MV-4-11 (cell line): ENCODE data around the gene LRBA.
"Not testable (repeated sequence)": the region's sequence is repeated elsewhere in the genome, so short reads cannot be mapped to it uniquely, and the experiment has no call there.

ENCODE experiments used
- DNase-seq: peaks from one replicate; lab custom pipeline; 2025; lab: John Stamatoyannopoulos, UW

The LRBA gene

DNA sequence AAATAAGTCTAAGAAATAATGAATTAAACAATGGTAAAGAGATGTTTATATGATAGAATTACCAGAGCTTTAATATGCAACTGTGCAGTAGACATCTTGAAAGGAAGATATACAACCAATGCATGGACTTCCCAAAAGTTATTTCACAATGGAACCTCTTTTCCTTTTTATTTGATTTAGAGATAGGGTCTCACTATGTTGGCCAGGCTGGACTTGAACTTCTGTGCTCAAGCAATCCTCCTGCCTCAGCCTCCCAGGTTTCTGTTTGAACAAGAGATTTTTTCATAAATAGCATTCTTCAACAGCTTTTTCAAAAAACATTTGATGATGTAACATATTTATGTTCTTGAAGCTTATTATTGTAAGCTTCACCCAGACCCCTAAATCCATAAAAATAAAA, 72.0 kb downstream of the LRBA start:
- DNase-seq: no peak

- DNase-seq: no peak
These were observed 72.5 kb downstream of the LRBA start for GRCh38 chr4:150942539-150942938.

- DNase-seq: no peak
These were observed 75.0 kb downstream of the LRBA start for GRCh38 chr4:150940123-150940522.

GRCh38 chr4:150939530-150939929, 75.6 kb downstream of the LRBA start:
- no peak for DNase-seq

DNA sequence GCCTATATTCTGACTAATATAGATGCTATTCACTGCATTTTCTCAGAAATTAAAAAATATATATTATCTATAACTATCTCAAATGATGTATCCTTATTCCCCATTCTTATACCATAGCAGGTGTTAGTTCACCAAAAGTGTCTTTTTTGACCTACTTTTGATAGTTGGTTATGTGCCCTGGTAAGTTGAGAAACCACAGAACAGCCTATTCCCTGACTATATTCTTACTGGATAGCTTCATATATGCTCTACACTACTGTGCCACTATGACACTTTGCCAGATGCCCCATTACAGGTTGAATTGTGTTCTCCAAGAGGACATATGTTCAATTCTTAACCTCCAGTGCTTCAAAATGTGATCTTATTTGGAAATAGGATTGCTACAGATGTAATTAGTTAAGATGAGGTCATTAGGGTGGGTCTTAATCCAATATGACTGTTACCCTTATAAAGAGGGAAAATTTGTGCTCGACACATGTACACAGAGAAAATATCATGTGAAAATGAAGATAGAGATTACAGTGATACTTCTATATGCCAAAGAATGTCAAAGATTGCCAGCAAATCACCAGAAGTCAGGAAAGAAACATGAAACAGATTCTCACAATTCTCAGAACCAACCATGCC, 76.1 kb downstream of the LRBA start:
- no peak for DNase-seq

DNA sequence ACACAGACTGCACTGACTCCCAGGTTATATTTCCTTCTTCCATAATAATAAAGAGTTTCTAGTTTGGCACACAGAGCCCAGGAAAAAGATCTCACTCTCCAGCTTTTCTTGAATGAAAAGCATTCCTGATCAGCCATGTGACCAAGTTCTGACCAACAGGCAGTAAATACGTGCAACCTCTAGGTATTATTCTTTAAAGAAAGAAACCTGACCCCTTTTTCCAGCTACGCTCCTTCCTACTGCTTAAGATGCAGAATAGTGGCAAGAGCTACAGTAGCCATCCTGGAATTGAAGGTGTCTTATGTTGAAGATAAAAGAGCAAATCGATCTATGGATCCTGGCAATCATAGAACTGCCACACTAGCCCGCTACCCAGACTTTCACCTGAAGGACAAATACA, 76.7 kb downstream of the LRBA start:
- no peak for DNase-seq

DNA sequence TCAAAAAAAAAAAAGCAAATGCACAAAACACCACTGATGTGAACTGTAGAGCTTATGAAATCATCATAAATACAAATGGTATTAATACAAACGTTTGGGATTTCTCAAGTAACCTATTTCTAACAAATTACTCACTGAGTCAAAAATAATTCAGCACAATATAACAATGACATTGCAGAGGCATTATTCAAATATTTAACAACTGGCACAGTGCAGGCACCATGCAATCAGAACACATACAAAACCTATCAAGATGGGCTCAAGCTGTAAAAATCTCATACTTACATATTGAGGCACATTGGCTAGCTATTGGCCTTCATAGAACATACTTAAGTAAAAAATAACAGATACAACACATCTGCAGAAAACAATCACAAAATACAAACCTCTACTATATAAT, 81.1 kb downstream of the LRBA start:
- DNase-seq: no peak

DNA sequence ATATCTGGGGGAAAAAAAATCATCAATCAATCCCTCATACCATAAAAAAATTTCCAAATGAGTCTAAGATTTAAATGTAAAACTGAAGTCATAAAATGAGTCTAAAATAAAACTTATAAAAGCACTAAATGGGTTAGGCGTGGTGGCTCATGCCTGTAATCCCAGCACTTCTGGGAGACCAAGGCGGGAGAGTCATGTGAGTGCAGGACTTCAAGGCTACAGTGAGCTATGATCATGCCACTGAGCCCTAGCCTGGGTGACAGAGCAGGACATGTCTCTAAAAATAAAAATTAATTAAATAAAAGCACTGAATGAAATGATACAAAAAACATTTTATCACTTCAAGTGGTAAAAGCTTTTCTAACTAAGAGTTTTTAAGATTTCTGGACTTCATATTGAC, 83.3 kb downstream of the LRBA start:
- no peak for DNase-seq

- no peak for DNase-seq
These were observed 84.1 kb downstream of the LRBA start for GRCh38 chr4:150931005-150931404.

- no peak for DNase-seq
These were observed 91.1 kb downstream of the LRBA start for GRCh38 chr4:150923945-150924344.

DNA sequence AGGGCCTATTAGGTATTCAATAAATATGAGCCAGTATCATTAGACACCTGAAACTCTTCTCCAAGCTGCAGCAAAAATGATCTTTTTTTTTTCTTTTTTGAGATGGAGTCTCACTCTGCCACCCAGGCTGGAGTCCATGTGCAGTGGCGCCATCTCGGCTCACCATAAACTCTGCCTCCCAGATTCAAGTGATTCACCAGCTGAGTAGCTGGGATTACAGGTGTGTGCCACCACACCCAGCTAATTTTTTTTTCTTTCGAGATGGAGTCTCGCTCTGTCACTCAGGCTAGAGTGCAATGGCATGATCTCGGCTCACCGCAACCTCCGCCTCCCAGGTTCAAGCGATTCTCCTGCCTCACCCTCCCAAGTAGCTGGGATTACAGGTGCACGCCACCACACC, 93.6 kb downstream of the LRBA start:
- not testable (repeated sequence) for DNase-seq

GRCh38 chr4:150918562-150918961, 96.5 kb downstream of the LRBA start:
- not testable (repeated sequence) for DNase-seq

DNA sequence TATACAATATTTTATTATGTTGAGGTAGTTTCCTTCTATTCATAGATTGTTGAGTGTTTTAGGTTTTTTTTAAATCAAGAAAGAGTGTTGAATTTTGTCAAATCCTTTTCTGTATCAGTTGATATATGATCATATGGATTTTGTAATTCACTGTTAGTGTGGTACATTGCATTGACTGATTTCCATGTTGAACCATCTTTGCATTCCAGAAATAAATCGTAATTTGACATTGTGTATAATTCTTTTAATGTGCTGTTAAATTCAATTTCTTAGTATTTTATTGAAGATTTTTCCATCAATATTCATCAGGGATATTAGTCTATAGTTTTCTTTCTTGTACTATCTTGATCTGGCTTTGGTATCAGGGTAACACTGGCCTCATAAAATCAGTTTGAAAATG, 103.8 kb downstream of the LRBA start:
- DNase-seq: no peak

GRCh38 chr4:150909116-150909515, 106.0 kb downstream of the LRBA start:
- DNase-seq: no peak

GRCh38 chr4:150906987-150907633, 108.0 kb downstream of the LRBA start:
- no peak for DNase-seq

DNA sequence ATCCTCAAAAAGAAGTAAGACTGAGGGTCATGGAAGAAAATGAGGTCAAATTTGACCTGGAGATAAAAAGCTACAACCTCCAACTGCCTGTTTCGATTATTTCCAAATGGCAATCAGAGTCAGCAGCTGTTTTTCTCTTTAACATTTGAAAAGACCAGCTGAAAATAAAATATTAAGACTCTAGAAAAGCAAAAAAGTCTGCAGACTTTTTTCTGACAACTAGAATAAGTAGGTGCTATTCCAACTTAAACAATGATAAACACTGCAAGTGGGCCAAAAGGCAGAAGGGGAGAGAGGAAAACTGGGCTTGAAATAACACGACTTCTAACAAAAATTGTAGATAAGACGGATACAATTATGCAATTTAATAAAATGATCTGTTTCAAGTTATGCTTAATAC, 110.4 kb downstream of the LRBA start:
- DNase-seq: no peak

DNA sequence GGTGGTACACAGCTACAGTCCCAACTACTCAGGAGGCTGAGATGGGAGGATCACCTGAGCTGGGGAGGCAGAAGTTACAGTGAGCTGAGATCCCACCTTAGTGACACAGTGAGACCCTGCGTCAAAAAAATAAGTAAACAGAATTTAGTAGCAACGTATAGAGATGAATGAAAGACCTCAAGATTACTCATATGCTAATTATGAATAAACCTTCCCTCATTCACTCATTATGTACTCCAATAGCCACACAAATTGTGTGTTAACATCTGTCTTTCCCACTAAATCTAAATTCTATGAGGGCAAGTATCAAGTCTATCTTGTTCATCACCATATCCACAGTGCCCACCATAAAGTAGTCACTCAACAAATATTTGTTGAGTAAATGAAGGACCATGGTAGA, 111.5 kb downstream of the LRBA start:
- DNase-seq: no peak

GRCh38 chr4:150896497-150896896, 118.6 kb downstream of the LRBA start:
- DNase-seq: peak; percentile 7

DNA sequence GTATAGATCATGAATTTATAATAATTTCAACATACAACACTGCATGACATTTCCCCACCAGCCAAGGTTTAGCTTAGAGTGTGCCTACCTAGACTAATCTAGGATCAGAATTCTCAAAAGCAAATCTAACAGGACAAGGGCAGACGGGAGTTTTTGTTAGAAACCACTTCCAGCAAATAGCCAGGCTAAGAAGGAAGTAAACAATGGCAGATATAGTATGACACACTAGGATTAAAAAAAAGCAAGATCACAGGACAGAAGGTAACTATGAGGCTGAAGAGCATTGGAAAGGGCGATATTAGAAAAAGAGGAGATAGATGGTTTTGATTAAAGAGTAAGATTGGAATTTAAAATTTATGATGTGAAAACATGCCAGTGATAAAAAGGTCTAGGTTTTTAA, 124.8 kb downstream of the LRBA start:
- no peak for DNase-seq

- no peak for DNase-seq
These were observed 125.8 kb downstream of the LRBA start for GRCh38 chr4:150889306-150889705.

GRCh38 chr4:150888625-150889024, 126.5 kb downstream of the LRBA start:
- DNase-seq: no peak

DNA sequence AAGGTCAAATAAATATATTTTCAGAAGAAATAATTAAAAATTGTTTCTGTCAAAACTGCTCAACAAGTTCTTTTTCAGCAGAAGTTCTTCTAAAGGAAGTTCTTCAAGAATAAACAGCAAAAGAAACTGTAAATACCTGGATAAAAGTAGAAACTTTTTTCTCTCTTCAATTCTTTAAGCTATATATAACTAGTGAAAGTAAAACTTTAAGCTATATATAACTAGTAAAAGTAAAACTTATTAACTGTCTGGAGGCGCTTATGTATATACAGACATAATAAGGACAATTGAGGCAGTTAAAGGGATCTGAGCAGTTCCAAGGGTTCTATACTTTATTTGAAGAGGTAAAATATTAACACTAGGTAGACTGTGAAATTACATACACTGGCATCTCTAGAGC, 126.9 kb downstream of the LRBA start:
- DNase-seq: no peak

DNA sequence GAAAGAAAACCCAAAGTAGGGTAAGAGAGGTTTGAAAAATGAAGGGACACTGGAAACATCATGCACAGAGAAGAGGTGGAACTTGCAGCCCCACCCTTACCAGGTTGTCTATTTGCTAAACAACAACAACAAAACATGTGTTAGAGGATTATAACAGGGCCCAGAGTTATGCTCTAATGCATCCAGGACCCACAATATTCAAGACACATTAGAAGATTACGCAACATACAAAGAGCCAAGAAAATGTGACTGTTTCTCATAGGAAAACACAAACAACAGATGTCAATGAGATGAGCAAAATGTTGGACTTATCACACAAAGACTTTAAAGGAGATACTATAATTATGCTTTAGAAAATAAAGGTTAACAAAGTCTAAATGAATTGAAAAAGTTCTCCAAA, 128.5 kb downstream of the LRBA start:
- no peak for DNase-seq

- no peak for DNase-seq
These were observed 130.5 kb downstream of the LRBA start for GRCh38 chr4:150884625-150885024.
